Colonic mucosa (tissue), 4 donors: Measurements from ENCODE around the gene CMIP. TPM values are rescaled to one million over a fixed set of nuclear protein-coding genes. Genes with fewer than 3 reads are reported as not detected.
A peak's percentile ranks its signal among the peaks of the same experiment; 100 is the strongest.

Experiments
- DNase-seq: peaks from one replicate; pipeline ENCODE4 v3.0.0-alpha.2; 2020
- H3K27ac ChIP-seq: fragments of 200-600 bp; one replicate; pipeline ENCODE4 v1.8.0; 2021
- H3K27me3 ChIP-seq: fragments of 200-600 bp; one replicate; pipeline ENCODE4 v1.8.0; 2021
- H3K36me3 ChIP-seq: fragments of 200-600 bp; one replicate; pipeline ENCODE4 v1.8.0; 2021
- H3K4me1 ChIP-seq: fragments of 200-600 bp; one replicate; pipeline ENCODE4 v1.8.0; 2021; ENCODE audit warnings: mild to moderate bottlenecking
- H3K4me3 ChIP-seq: fragments of 200-600 bp; one replicate; pipeline ENCODE4 v1.8.0; 2021
- H3K9ac ChIP-seq, 2 donors: one replicate each; pipeline ENCODE4 v1.7.0; 2013; ENCODE audit warnings: control low read depth in 2 of 2, low read depth in 2 of 2, low read length in 2 of 2
- H3K9me3 ChIP-seq: fragments of 200-600 bp; one replicate; pipeline ENCODE4 v1.8.0; 2021
- intact Hi-C: fragments of 100-400 bp; cut with DNase I; formaldehyde crosslinking; loops from one replicate; pipeline ENCODE4 v1.14.1; 2022
- total RNA-seq, 2 donors: library from RNA; stranded (reverse); fragmentation: NEBNext Ultra II Directional in 1 of 2; extraction: Animal tissue kit (Norgen Biotek cat#: 25700) in 1 of 2; gene quantifications; one replicate each; pipeline ENCODE4 v1.2.1, GENCODE V29; 2021
- TF ChIP-seq, protein P1 (sequence below): fragments of 200-600 bp; IDR thresholded peaks from one replicate; pipeline ENCODE4 v1.8.0; 2022; ENCODE audit warnings: antibody characterized with exemption, mild to moderate bottlenecking
- donor health status: healthy.
- donor health status: DM: no; HTN: no; CAD: no.
- donor health status: DM: no; HTN: no; CAD: no.

The CMIP gene
- total RNA-seq, 2 donors from 2014 or later: 83.4 to 107 TPM

- no peak for DNase-seq
Measured at GRCh38 chr16:81494434-81494806, 49.8 kb downstream of the CMIP start.

GRCh38 chr16:81494888-81495287 lies 50.3 kb downstream of the CMIP start:
- intact Hi-C loops: no loop called here
- Histone ChIP-seq H3K36me3 (no peaks in the 10 kb centered on the region), H3K27ac (no peak overlapping the region), H3K9ac (no peak overlapping the region), H3K4me3 (no peak overlapping the region), H3K4me1 (peaks cover 9% of the 10 kb centered on the region), H3K9me3 (no peaks in the 10 kb centered on the region), H3K27me3 (no peaks in the 10 kb centered on the region)
- TF ChIP-seq, protein P1, sequence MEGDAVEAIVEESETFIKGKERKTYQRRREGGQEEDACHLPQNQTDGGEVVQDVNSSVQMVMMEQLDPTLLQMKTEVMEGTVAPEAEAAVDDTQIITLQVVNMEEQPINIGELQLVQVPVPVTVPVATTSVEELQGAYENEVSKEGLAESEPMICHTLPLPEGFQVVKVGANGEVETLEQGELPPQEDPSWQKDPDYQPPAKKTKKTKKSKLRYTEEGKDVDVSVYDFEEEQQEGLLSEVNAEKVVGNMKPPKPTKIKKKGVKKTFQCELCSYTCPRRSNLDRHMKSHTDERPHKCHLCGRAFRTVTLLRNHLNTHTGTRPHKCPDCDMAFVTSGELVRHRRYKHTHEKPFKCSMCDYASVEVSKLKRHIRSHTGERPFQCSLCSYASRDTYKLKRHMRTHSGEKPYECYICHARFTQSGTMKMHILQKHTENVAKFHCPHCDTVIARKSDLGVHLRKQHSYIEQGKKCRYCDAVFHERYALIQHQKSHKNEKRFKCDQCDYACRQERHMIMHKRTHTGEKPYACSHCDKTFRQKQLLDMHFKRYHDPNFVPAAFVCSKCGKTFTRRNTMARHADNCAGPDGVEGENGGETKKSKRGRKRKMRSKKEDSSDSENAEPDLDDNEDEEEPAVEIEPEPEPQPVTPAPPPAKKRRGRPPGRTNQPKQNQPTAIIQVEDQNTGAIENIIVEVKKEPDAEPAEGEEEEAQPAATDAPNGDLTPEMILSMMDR: no peak
- no peak for DNase-seq

More at GRCh38 chr16:81494434-81494806, 49.8 kb downstream of the CMIP start:
- TF ChIP-seq, protein P1: no peak
- Histone ChIP-seq H3K36me3 (no peaks in the 10 kb centered on the region), H3K9me3 (no peaks in the 10 kb centered on the region), H3K27ac (no peak overlapping the region), H3K4me3 (no peak overlapping the region), H3K9ac (no peak overlapping the region), H3K4me1 (peaks cover 9% of the 10 kb centered on the region), H3K27me3 (no peaks in the 10 kb centered on the region)
- intact Hi-C loops: no loop called here

- Histone ChIP-seq H3K36me3 (no peaks in the 10 kb centered on the region), H3K4me3 (no peak overlapping the region), H3K27me3 (no peaks in the 10 kb centered on the region), H3K4me1 (peaks cover 9% of the 10 kb centered on the region), H3K9ac (no peak overlapping the region), H3K9me3 (no peaks in the 10 kb centered on the region), H3K27ac (no peak overlapping the region)
- peak; percentile 65 for DNase-seq
- intact Hi-C loops: no loop called here
- TF ChIP-seq, protein P1: no peak
Measured at GRCh38 chr16:81495321-81496234, 51.0 kb downstream of the CMIP start.

GRCh38 chr16:81496321-81496720 lies 51.7 kb downstream of the CMIP start:
- no peaks in the 10 kb centered on the region for H3K27me3 ChIP-seq
- intact Hi-C loops: no loop called here
- TF ChIP-seq, protein P1: no peak
- no peak overlapping the region for H3K27ac ChIP-seq
- H3K9me3 ChIP-seq: no peaks in the 10 kb centered on the region
- no peak overlapping the region for H3K4me3 ChIP-seq
- no peak overlapping the region for H3K9ac ChIP-seq
- no peaks in the 10 kb centered on the region for H3K36me3 ChIP-seq
- H3K4me1 ChIP-seq: peaks cover 9% of the 10 kb centered on the region
- no peak for DNase-seq

DNA sequence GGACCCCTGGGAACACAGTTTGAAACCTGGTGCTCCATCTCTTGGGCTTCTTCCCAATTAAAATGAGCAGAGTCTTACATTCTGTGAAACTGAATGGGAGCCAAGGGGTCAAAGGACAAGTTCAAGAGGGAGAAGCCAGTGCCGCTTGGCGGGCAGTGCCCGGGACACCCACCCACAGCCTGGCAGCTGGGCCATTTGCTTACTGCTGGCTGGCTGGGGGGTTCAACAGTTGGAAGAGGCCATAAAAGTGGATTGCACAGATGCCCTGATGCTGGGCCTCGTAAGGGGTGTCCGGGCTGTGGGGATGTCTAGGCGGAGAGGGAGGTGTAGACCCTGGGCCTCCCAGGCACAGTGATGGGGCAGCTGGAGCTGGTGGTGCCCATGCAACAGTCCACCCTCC lies 52.1 kb downstream of the CMIP start:
- intact Hi-C loops: no loop called here
- H3K9me3 ChIP-seq: no peaks in the 10 kb centered on the region
- H3K4me1 ChIP-seq: peaks cover 9% of the 10 kb centered on the region
- TF ChIP-seq, protein P1: no peak
- H3K9ac ChIP-seq: no peak overlapping the region
- DNase-seq: no peak
- no peaks in the 10 kb centered on the region for H3K36me3 ChIP-seq
- no peaks in the 10 kb centered on the region for H3K27me3 ChIP-seq
- no peak overlapping the region for H3K4me3 ChIP-seq
- H3K27ac ChIP-seq: no peak overlapping the region
